Endodermal cell (in vitro differentiated cells): ENCODE data around the gene DTL. TPM values are rescaled to one million over a fixed set of nuclear protein-coding genes. Genes with fewer than 3 reads are reported as not detected.
A peak's percentile ranks its signal among the peaks of the same experiment; 100 is the strongest.

Source experiments
- DNase-seq: peaks from one replicate; pipeline ENCODE4 v3.0.0-alpha.2; 2017
- H3K27ac ChIP-seq: 2 replicates; pipeline ENCODE4 v1.5.1; 2013; ENCODE audit warnings: mild to moderate bottlenecking, low read depth, low read length, moderate library complexity
- H3K27me3 ChIP-seq: 2 replicates; pipeline ENCODE4 v1.6.1; 2013; ENCODE audit warnings: mild to moderate bottlenecking, low read length, moderate library complexity; ENCODE audit not compliant: insufficient read depth, control insufficient read depth, poor library complexity, severe bottlenecking
- H3K36me3 ChIP-seq: 2 replicates; pipeline ENCODE4 v1.7.0; 2013; ENCODE audit warnings: mild to moderate bottlenecking, low read length, moderate library complexity; ENCODE audit not compliant: control insufficient read depth, insufficient read depth
- H3K4me1 ChIP-seq: one replicate; pipeline ENCODE4 v1.7.0; 2013; ENCODE audit warnings: low read length; ENCODE audit not compliant: control insufficient read depth, insufficient read depth
- H3K4me3 ChIP-seq: 2 replicates; pipeline ENCODE4 v1.5.1; 2013; ENCODE audit warnings: mild to moderate bottlenecking, low read length, moderate library complexity
- H3K9ac ChIP-seq: 2 replicates; pipeline ENCODE4 v1.6.1; 2013; ENCODE audit warnings: mild to moderate bottlenecking, low read length, moderate library complexity; ENCODE audit not compliant: poor library complexity, severe bottlenecking; ENCODE audit errors: extremely low read depth
- H3K9me3 ChIP-seq: 2 replicates; pipeline ENCODE4 v1.6.1; 2013; ENCODE audit warnings: mild to moderate bottlenecking, low read length, moderate library complexity; ENCODE audit not compliant: control insufficient read depth
- H3K27ac Mint-ChIP-seq: 2 replicates; pipeline ENCODE4 v1.8.0; 2020; ENCODE audit warnings: mixed read lengths
- H3K27me3 Mint-ChIP-seq: 2 replicates; pipeline ENCODE4 v1.8.0; 2021; ENCODE audit warnings: mild to moderate bottlenecking, mixed read lengths; ENCODE audit not compliant: insufficient read depth
- H3K36me3 Mint-ChIP-seq: 2 replicates; pipeline ENCODE4 v1.8.0; 2020; ENCODE audit warnings: low read depth, mixed read lengths
- H3K4me1 Mint-ChIP-seq: 2 replicates; pipeline ENCODE4 v1.8.0; 2020; ENCODE audit warnings: mixed read lengths
- H3K4me3 Mint-ChIP-seq: 2 replicates; pipeline ENCODE4 v1.8.0; 2020; ENCODE audit warnings: mild to moderate bottlenecking, moderate library complexity, mixed read lengths
- H3K9me3 Mint-ChIP-seq: 2 replicates; pipeline ENCODE4 v1.8.0; 2020; ENCODE audit warnings: mild to moderate bottlenecking, mixed read lengths
- WGBS, 2 experiments: methylation state at CpG; one replicate each; pipeline versions ENCODE4 v1.1.5 to v1.1.7; 2013; ENCODE audit warnings: missing lambda C conversion rate in 2 of 2, mixed read lengths in 1 of 2; ENCODE audit not compliant: insufficient coverage in 1 of 2, insufficient read length in 1 of 2; 5-methylcytosine and 5-hydroxymethylcytosine counted together
- total RNA-seq, 2 donors: library from RNA; stranded (reverse); fragmentation: NEBNext Ultra II Directional in 1 of 2; extraction: Animal tissue kit (Norgen Biotek cat#: 25700) in 1 of 2; gene quantifications; 2 replicates in 1 of 2; 3 replicates in 1 of 2; pipeline ENCODE4 v1.2.1, GENCODE V29; 2021
- TF ChIP-seq, protein P1 (sequence below): fragments of 200-600 bp; sonication (generic); conservative IDR thresholded peaks from 2 replicates; pipeline ENCODE4 v1.5.0; 2021; ENCODE audit warnings: antibody characterized with exemption, mild to moderate bottlenecking

The DTL gene
- total RNA-seq, 2 donors from 2014 or later: 45.5 to 73.8 TPM

DNA sequence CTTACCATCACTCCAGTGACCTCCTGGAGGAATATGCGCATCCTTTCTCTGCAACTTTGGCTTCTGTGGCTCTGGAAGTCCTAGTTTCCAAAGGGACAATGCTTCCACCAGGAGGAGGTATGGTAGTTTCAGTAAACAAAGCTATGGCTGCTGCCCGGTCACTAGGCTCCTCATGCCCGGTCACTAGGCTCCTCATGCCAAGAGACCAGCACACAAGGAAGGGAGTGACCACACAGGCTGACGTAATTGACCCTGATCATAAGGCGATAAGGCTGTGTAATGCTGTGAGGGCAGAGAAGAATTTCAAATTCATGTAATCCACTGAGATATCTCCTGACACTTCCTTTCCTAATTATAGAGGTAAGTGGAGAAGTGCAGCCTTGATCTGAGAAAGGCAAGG lies 102.9 kb downstream of the DTL start:
- peaks cover 18% of the 10 kb centered on the region for H3K36me3 Mint-ChIP-seq
- 90 to 100% methylated on average over 4 to 5 of the region's 5 CpGs for WGBS, 2 experiments

DNA sequence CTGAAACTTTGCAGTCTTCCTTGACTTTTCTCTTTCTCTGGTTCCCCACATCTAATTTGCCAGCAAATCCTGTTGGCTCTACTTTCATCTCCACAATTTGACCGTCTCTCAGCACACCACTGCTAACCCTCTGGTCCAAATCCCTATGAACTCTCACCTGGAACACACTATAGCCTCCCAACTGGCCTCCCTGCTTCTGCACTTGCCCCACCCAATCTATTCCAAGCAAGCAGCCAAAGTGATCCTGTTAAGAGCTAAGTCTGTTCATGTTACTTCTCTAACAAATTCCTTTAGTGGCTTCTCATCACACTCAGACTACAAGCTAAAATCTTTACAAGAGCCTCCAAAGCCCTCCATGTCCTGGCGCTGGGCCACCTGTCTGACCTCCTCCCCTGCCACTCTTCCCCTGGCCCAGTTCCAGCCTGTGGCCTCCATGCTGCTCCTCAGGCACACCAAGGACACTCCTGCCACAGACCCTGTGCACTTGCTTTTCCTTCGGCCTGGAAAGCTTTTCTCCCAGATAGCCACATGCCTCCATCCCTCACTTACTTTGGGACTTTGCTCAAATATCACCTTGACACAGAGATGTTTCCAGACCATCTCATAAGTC lies 104.1 kb downstream of the DTL start:
- Histone ChIP-seq H3K9me3 (peaks cover 10% of the 10 kb centered on the region), H3K27ac (no peak overlapping the region), H3K4me3 (no peak overlapping the region), H3K9ac (no peak overlapping the region), H3K4me1 (no peaks in the 10 kb centered on the region), H3K36me3 (no peaks in the 10 kb centered on the region), H3K27me3 (no peaks in the 10 kb centered on the region)
- Mint-ChIP-seq H3K36me3 (peaks cover 16% of the 10 kb centered on the region), H3K27me3 (no peaks in the 10 kb centered on the region), H3K27ac (no peak overlapping the region), H3K4me1 (no peaks in the 10 kb centered on the region), H3K9me3 (peaks cover 12% of the 10 kb centered on the region), H3K4me3 (no peak overlapping the region)
- WGBS, 2 experiments: 92 to 100% methylated on average over 1 to 3 of the region's 3 CpGs
- TF ChIP-seq, protein P1, sequence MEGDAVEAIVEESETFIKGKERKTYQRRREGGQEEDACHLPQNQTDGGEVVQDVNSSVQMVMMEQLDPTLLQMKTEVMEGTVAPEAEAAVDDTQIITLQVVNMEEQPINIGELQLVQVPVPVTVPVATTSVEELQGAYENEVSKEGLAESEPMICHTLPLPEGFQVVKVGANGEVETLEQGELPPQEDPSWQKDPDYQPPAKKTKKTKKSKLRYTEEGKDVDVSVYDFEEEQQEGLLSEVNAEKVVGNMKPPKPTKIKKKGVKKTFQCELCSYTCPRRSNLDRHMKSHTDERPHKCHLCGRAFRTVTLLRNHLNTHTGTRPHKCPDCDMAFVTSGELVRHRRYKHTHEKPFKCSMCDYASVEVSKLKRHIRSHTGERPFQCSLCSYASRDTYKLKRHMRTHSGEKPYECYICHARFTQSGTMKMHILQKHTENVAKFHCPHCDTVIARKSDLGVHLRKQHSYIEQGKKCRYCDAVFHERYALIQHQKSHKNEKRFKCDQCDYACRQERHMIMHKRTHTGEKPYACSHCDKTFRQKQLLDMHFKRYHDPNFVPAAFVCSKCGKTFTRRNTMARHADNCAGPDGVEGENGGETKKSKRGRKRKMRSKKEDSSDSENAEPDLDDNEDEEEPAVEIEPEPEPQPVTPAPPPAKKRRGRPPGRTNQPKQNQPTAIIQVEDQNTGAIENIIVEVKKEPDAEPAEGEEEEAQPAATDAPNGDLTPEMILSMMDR: no peak
- no peak for DNase-seq

More for the DNA sequence above, 102.9 kb downstream of the DTL start:
- H3K9me3 ChIP-seq: peaks cover 14% of the 10 kb centered on the region
- Mint-ChIP-seq H3K4me3 (no peak overlapping the region), H3K9me3 (peaks cover 15% of the 10 kb centered on the region), H3K27ac (no peak overlapping the region), H3K4me1 (no peaks in the 10 kb centered on the region), H3K27me3 (no peaks in the 10 kb centered on the region)
- H3K4me3 ChIP-seq: no peak overlapping the region
- H3K4me1 ChIP-seq: no peaks in the 10 kb centered on the region
- no peak overlapping the region for H3K27ac ChIP-seq
- no peaks in the 10 kb centered on the region for H3K27me3 ChIP-seq
- no peak overlapping the region for H3K9ac ChIP-seq
- DNase-seq: no peak
- H3K36me3 ChIP-seq: no peaks in the 10 kb centered on the region
- TF ChIP-seq, protein P1: peak; percentile 30

DNA sequence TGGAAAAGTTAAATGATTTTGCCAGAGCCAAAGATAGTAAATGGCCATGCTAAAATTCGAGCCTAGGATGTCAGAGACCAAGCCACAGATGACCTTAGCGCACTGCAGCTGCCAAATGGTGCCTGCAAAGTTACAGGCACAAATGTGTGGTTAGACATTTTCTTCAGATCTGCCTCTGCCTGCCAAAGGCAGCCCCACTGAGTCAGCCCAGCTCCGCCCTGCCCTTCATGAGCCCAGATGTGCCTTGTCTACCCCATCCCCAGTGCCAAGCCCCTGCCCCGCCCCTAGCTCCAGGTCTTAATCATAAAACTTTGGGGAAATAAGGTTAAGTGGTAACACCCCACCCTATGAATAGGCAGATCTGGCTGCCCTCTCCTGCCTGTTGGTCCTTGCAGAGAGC lies 105.9 kb downstream of the DTL start:
- no peak overlapping the region for H3K27ac ChIP-seq
- Mint-ChIP-seq H3K36me3 (peaks cover 9% of the 10 kb centered on the region), H3K4me3 (no peak overlapping the region), H3K27me3 (no peaks in the 10 kb centered on the region), H3K27ac (no peak overlapping the region), H3K4me1 (peaks cover 4% of the 10 kb centered on the region), H3K9me3 (peaks cover 3% of the 10 kb centered on the region)
- H3K36me3 ChIP-seq: no peaks in the 10 kb centered on the region
- no peaks in the 10 kb centered on the region for H3K9me3 ChIP-seq
- H3K9ac ChIP-seq: no peak overlapping the region
- TF ChIP-seq, protein P1: no peak
- H3K4me1 ChIP-seq: no peaks in the 10 kb centered on the region
- 93 to 98% methylated on average over 2 to 4 of the region's 4 CpGs for WGBS, 2 experiments
- H3K27me3 ChIP-seq: no peaks in the 10 kb centered on the region
- DNase-seq: no peak
- H3K4me3 ChIP-seq: no peak overlapping the region
